HG03060 (cell line): ENCODE results near the gene MIER3.

Experiments
- ATAC-seq: cut with Tn5 transposase; IDR thresholded peaks from one replicate; pipeline ENCODE4 v1.9.1; 2021; ENCODE audit warnings: low read depth, moderate number of reproducible peaks; ENCODE audit not compliant: unreplicated experiment

The MIER3 gene

GRCh38 chr5:56962286-56962685 lies 10.4 kb upstream of the MIER3 start:
- no peak for ATAC-seq

GRCh38 chr5:56961746-56962145 lies 9.8 kb upstream of the MIER3 start:
- no peak for ATAC-seq

GRCh38 chr5:56959326-56959725 lies 7.4 kb upstream of the MIER3 start:
- no peak for ATAC-seq

GRCh38 chr5:56958595-56958994 lies 6.7 kb upstream of the MIER3 start:
- ATAC-seq = no peak

DNA sequence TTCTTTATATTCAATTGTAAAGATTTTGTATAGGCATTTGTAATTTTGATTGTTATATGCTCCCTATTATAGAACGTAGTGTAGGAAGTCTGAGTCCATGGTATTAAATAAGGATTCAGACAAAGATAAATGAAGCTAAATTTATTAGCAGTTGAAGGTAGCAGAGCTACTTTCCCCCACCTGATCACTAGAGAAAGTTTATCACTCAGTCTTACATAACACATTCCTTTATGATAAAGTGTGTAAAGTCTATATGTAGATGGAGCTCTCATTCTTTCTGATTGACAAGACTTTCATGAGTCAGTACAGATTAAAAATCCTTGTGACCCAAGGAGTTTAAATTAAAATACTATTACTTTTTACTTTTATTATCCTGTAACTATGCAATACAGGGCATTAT lies 2.3 kb upstream of the MIER3 start:
- ATAC-seq = no peak

- no peak for ATAC-seq
Observed at GRCh38 chr5:56951126-56951945, 587 bp downstream of the MIER3 start.

DNA sequence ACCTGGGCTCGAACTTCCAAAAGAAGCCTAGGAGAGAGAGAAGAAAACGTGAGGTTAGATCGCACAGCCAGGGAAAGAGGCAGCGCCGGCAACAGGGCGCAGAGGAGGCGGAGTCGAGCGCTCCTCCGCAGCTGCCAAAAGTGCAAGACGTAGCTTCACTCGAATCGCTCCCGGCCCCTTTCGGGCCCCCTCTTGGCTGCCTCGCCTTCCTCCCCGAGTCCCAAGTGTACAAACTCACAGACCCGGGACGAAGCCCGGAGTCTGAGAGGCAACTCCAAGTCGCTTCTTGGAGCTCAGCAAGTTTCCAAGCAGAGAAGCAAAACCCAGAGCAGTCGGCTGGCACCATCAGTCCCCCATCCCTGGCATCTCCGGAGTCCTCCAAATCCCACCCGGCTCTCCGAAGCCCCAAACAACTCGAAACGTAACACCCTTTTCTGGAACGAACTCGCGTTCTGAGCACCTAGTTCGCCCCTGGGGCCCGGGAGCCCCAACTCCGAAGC lies 1.2 kb downstream of the MIER3 start:
- no peak for ATAC-seq

- no peak for ATAC-seq
Observed at GRCh38 chr5:56947052-56947451, 4.9 kb downstream of the MIER3 start.

GRCh38 chr5:56941981-56942380 lies 9.9 kb downstream of the MIER3 start:
- no peak for ATAC-seq

DNA sequence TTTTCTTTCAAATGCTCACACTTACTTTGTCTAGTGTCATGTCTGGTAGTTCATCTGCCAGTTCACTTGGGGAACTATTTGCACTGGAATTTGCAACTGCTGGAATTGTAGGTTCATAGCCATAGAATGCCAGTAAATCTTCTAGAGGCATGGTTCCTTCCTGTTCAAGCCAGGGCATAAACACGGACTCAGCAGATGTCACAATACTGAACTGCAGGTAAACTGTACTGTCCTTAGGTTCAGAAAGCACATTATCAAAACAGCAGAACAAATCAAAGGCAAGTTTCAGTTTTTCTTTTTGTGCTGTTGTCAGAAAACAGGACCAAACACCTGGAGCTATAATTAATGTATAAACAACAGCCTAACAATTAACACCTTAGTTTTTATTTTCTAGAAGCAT lies 13.1 kb downstream of the MIER3 start:
- ATAC-seq = no peak

GRCh38 chr5:56934325-56934724 lies 17.6 kb downstream of the MIER3 start:
- no peak for ATAC-seq

DNA sequence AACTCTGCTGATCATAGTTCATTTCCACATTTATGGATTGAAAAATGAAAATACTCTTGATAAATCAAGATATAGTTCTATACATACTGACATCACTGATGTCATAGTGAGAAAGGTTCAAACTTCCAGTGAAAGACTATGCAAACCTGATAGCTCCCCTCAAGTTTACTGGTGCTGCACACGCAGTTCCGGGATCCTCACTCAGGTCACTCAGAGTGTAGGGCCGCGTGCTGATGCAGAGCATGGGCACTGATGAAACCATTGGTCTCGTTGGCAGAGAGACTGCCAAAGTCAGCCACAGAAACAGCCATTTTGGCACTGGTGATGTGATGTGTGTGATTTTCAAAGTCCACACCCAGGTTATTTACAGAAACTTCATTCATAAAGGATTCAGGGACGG lies 29.0 kb downstream of the MIER3 start:
- no peak for ATAC-seq

- no peak for ATAC-seq
Observed at GRCh38 chr5:56919942-56920662, 31.8 kb downstream of the MIER3 start.

GRCh38 chr5:56918054-56918453 lies 33.9 kb downstream of the MIER3 start:
- ATAC-seq = no peak

DNA sequence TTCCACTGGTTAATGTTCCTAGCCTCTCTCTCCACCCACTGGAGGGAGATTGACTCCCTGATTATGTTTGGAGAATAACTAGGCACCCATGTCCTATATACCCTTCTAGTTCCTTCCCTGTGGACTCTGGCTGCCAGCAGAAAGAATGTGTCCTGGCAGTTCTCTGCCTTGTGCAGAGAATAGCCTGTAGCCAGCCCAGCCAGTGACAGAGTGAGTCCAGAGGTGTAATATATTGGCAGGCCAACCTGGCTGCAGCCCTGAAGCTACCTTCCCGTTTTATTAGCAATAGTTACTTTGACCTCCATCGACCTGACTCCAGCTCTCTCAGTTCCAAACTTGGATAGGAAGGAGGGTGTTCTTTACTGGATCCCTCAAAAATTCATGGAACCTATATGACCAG lies 34.4 kb downstream of the MIER3 start:
- no peak for ATAC-seq

- ATAC-seq = no peak
Observed at GRCh38 chr5:56914678-56915077, 37.2 kb downstream of the MIER3 start.

GRCh38 chr5:56913766-56914165 lies 38.2 kb downstream of the MIER3 start:
- ATAC-seq = no peak

DNA sequence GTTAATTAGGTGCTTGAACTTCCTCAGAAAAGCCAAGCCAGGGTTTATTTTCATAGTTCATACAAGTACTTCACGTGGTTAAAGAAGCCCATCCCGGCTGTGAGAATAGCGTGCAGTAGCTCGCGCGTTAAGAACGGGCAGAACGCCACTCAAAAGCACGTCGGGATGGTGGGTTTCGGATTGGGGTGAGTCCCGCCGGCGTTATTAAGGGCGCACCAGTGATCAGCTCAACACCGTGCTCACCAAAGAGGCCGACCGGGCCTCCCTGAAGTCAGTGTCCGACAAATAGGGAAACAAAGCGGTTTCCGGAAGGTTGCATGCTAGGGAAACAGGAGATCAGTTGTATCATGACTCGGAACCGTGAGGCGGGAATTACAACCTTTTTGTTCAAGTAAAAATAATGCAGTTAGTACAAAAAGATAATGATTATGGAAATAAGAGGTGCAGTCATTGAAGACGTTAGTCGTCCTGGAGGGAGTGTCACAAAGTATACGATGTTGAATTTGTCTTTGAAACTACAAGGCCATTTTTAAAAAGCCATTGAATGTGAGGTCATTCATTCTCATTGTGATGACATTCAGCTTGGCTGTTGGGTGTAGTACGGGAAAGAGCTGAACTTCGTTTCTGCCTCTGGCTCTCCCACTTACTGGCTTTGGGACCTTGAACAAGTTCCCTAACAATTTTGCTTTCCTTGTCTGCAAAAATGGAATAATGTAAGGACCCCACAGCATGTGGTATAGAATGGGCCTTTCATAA lies 41.5 kb downstream of the MIER3 start:
- peak; percentile 14 for ATAC-seq

DNA sequence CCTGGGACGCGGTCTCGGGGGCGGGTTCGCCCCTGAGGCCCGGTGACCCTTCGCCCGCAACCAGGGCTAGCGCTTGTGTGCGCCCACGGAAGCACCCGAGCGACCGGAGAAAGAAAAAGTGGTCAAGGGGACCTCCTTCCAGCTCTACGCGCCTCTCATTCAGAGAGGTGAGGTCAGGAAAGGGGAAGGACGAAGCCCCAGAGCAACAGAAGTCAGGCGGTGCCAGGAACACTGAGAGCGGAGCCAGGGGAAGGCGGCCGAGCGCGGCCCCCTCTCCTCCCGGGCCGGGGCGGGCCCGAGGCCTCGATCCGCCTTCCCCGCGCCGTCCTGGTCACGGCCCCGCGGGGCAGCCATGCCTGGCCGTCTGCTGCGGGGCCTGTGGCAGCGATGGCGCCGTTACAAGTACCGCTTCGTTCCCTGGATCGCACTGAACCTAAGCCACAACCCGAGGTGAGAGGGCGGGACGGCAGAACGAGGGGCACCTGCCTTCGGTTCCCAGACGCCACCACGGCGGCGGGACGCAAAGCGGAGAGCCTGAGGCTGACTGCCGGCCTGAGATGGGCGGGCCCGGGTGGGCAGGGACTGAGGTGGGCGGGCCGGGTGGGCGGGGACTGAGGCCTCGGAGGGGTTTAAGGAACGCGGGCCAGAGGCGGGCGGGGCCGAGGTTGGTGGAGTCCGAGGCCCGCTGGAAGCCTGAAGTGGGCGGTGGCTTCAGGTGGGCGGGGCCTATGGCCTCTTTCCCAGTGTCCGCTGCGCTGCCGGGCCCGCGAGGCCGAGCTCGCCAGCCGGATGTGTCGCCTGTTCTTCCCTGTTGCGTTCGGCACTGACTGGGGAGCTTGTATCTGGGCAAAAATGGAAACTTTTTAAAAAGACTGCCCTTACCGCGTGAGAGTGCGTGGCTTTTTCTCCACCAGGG lies 42.4 kb downstream of the MIER3 start, which contains the start of gene SETD9:
TSS of gene SETD9 (plus strand) at position 303 of the 916 bp plus-strand sequence. CDS start at position 353, 50 bp downstream.
- ATAC-seq = peak; percentile 89

GRCh38 chr5:56908942-56909293 lies 43.0 kb downstream of the MIER3 start:
- ATAC-seq = no peak
